Measurements from ENCODE around the gene HERPUD1. TPM values are rescaled to one million over a fixed set of nuclear protein-coding genes. Genes with fewer than 3 reads are reported as not detected.

The HERPUD1 gene
- total RNA-seq, 1 donor from 2014 or later = 171 TPM

Other genes starting within 250 kb of the HERPUD1 start
- gene MT1X, start 249.7 kb upstream of the HERPUD1 start, total RNA-seq = 110 TPM
- gene NUP93, start 202.0 kb upstream of the HERPUD1 start, total RNA-seq = 69.1 TPM
- not detected for gene SLC12A3, start 66.9 kb upstream of the HERPUD1 start, total RNA-seq
- gene CETP, start 29.8 kb downstream of the HERPUD1 start, total RNA-seq = 0.42 TPM
- 50.1 TPM for gene NLRC5, start 57.4 kb downstream of the HERPUD1 start, total RNA-seq
- 19.8 TPM for gene CPNE2, start 160.4 kb downstream of the HERPUD1 start, total RNA-seq